A204.1 (cell line): ENCODE results near the gene KCTD1.

ENCODE experiments used
- FAIRE-seq: peaks from 2 replicates; lab custom pipeline; 2012; peaks lifted over from hg19 to GRCh38; lab: Jason Lieb, UNC

KCTD1 gene

DNA sequence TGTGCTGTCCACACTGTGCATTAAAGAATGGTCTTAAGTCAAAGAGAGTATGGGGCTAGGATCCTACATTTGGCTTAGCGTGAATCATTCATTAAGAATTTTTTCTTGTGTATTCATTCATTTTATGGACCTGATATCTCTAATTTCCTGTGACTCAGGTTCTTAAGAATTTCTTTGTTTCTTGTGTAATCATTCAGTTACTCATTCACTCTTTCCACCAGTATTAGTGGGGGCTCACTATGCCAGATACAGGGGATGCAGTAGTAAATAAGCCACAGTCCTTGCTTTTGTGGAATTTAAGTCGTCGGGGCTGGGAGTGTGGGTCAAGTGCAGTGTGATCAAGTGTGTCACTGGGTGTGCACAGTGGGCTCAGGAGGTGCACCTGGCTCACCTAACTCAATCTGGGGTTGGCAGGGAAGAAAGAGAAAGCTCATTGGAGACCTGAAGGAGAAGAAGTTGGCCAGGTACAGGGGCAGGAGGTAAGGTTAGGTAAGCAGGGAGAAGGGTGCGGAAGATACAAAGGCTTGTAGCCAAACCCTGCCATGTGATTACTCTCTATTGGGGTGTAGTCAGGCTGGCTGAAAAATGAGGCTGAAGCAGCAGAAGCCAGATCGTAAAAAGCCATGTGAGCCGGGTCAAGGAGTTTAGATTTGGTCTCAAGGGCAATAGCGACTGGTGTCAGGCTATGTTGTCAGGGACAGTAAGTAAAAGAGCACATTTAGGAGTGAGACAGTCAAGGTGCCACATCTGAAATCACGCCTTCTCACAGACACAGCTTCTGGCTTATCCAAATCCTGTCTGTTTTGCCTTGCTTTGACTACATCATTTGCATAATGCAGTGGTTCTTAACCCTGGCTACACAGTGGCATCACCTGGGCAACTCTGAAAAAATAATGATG, 67.2 kb downstream of the KCTD1 start:
- no peak for FAIRE-seq

DNA sequence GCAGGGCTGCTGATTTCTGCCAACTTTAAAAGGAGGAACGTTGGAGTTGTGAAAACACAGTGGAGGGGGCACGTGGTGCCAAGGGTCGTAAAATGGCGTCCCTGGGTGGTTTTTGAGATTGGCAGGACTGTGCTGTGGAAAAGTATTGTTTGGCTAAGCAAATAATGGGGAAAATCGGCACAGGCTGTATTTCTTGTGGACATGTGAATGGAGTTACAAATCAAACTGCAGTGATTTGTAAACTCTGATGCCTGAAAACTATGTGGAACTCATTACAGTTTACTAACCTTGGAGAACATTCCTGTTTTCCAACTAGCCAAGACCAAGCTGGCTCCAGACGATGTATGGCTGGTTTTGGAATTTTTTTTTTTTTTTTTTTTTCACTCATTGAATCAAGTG, 68.7 kb downstream of the KCTD1 start:
- FAIRE-seq = no peak

DNA sequence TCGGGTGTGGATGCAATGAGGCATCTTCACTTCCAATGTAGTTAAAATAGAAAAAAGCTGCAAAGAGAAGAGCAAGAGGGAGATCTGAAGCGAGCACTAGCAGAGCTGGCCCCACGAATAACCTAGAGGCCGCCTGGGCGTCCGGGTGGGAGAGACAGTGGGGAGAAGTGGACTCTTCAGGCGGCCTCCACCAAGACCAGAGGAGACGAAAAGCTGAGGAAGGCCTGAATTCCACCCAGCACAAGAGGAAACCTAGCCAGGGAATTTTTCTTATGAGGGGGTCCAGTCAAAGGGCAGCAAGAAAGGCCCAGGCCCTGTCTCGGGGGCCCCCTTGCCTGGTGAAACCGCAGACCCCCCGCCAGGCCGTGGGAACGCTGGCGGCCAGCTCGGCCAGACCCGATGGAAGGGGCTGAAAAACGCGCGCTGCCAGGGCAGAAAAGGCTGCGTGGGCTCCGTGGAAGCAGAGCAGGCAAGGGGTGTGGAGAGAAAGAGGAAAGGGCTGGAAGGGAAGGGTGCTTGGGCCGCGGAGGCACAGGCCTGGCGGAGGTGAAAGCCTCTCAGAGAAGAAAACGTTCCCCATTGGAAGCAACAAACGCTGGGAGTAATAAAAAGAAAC, 69.2 kb downstream of the KCTD1 start:
- FAIRE-seq = no peak

DNA sequence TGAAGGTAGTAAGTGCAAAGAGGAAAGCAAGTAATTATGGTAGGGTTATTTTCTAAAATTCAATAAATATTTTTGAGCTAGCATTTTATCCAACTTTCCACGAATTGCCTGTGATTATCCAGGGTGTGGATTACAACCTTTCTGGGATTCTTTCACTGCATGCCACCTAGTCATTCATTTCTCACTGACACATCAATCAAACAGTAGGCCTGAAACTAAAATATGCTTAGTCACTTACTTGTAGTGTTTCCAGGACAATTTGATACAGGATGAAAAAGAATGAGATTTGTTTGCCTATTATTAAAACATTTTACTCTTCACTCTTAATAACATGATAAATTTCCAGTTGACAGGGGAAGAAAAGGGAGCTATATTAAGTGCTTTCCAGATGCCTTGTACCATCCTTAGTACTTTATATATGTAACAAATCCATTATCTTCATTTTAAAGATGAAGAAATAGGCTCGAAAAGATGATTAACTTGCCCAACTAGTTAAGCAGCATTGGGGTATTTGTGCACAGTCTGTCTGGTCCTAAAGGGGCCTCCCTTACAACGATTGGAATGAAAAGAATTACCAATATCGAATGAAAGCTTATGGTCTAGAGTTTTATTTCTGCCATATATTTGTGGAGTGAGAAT, 70.4 kb downstream of the KCTD1 start:
- no peak for FAIRE-seq

- no peak for FAIRE-seq
These were observed 71.7 kb downstream of the KCTD1 start for GRCh38 chr18:26476697-26477096.

DNA sequence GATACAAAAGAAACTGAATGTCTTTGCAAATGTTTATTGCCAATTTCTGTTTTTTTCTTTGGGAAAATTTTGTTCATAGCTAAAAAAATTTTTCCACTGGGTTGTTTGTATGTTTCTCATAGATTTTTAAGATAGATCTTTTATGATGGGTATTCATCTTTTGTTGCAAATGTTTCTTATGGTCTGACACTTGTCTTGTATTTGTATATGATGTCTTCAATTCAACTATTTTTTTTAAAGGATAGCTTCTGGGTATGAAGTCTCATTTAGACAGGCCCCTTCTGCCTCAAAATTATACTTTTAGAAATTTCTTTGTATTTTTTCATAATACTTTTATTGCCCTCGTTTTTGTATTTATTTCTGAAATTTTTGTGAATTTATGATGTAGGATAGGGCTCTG, 73.8 kb downstream of the KCTD1 start:
- FAIRE-seq = no peak

DNA sequence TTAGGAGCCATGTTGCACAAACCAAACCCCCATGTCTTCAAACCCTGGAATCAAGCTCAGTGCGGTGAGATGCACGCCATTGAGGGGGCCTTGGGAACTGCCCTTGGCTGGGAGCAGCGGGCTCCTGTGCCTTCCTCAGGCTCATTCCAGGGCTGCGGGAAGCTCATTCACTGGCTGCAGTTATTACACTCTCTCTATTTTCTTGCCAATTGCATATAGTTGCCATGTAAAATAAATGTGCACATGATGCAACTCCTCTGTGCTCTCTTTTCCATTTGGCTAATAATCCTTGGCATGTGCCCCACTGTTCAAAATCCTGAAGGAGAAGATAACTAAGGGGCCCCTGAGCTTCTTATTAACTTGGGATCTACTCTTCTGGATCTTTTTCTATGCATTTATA, 74.7 kb downstream of the KCTD1 start:
- no peak for FAIRE-seq

GRCh38 chr18:26471826-26472225, 76.5 kb downstream of the KCTD1 start:
- FAIRE-seq = no peak

DNA sequence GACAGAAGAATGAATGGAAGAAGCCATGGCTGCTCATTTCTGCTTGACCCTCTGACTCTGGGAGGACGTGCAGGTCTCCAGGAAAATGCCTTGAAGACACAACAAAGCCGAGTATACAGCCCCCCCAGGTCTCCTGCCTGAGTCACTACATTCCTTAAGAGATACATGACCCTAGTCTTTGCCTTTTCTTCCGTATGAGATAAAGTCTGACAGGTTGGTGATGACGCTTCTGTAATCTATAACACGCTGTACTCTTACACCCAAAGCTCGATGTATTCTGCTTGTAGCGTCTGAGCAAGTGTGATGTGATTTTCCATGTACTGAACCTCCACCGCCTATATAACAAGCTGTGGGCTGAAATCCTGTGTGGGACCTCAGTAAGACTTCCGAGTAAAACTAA, 77.3 kb downstream of the KCTD1 start:
- FAIRE-seq = no peak

DNA sequence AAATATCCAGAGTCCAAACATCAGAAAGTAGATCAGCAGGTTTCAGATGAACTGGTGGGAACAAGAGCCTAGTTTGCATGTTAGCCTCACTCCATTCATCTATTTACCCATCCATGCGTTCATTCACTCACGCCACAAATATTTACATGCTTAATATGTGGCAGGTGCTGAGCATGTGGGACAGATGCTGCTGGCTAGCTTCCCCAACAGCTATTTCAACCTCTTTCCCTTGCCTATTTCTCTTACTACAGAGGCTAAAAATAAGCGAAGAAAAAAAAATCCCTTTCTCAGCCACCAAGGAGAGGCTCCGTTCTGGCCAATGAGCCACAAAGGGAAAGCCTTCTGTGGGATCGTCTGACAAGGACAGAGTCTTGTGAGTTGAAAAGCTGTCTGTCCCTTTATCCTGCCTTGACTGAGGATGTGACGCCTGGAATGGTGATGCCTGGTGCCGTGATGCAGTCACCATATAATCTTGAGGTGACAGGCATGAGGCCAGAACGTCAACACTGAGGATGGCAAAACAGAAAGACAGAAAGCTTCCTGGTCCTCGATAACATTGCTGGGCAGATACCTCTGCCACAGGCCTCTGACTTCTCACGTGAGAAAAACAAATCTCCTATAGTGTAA, 78.2 kb downstream of the KCTD1 start:
- no peak for FAIRE-seq

DNA sequence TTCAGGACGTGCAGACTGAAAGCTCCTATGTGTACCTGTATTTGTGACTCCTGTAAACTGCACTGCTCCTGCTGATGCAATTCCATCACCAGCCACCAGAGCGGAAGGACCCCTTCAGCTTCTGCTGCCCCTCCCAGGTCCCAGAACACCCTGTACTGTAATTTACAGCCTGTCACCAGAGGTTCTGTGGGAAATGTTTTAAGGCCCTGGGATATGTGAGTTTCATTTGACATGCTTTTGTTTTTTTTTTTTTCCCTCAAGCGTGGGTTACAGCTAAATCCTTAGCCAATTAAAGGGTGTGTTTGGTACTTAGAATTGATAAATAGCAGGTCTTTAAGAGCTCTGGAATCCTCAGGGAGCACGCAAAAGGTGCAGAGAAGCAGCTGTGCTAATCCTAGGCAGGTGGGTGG, 79.4 kb downstream of the KCTD1 start:
- FAIRE-seq = no peak

- FAIRE-seq = no peak
These were observed 82.3 kb downstream of the KCTD1 start for GRCh38 chr18:26466026-26466425.

GRCh38 chr18:26465431-26465830, 82.9 kb downstream of the KCTD1 start:
- FAIRE-seq = no peak

DNA sequence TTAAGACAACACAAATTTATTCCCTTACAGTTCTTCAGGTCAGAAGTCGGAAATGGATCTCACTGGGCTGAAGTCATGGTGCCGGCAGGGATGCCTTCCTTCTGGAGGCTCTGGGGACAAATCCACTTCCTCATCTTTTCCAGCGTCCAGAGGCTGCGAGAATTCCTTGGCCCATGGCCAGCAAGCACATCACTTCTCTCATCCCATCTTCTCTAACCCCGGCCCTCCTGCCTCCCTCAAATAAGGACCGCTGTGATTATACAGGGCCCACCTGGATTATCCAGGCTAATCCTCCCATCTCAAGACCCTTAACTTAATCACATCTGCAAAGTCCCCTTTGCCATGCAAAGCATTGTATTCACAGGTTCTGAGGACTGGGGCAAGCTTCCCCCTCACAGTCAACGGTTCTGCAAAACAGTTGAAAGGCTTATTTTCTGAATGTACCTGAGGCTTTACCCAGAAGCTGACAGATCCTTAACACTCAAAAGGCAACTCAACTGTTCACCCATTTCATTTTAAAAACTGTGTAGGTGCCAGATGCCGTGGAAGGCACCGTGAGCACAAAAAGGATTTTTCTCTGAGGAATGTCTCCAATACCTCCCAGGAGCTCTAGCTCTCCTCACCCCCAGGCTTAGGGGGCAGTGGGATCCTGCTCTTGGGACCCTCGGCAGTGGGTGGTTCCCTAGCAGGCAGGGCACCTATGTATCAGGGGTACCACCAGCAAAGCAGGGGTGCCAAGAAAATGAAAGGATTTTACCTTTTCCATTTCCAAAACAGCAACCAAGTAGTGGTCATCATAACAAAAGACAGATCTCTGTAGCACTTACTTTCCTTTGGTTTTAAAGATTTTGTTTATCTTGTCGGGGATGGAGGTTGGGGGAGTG, 84.0 kb downstream of the KCTD1 start:
- no peak for FAIRE-seq

GRCh38 chr18:26462355-26462754, 86.0 kb downstream of the KCTD1 start:
- no peak for FAIRE-seq

GRCh38 chr18:26461405-26461804, 86.9 kb downstream of the KCTD1 start:
- no peak for FAIRE-seq

DNA sequence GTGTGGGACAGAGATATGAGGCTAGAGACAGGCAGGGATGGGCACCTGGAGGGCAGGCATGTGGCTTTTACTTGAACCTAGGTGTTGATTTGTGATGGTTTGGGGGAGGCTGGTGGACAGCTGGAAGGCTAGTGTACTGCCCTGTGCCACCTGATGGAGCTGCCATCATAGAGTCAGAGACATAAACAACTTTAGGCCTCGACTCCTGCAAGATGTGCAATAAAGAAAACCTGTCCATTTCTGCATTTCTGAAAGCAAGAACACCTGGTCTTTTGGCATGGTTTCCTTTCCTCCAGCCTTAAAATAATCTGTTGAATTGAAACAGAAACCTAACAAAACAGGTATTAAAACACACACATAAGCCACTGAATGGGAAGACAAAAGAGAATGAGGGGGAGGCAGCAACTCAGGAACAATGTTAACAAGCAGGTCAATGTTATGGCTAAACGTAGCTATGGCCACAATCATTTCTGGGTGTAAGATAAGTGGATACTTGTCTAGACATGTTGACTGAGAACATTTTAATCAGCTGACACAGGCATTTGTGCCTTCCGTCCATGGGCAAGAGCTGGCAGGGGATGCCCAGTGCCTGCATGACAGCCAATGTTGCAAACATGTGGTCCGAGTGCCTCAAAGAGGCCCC, 87.8 kb downstream of the KCTD1 start:
- no peak for FAIRE-seq

DNA sequence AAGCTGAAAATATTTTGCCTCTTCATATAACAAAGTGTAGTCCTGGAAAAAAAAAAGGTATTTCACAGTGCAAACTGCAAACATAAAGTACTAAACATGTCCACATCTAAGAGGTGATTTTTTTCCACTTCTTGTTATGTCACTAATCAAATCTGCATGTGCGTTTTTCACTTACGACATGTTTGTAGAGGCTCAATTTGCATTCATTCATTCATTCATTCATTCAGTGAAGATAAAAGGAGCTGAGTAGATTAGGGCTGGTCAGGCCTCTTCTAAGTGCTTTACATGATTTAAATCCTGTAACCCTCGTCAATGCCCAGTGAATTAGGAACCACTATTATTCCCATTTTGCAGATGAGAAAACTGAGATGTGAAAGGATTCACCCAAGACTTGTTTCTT, 88.5 kb downstream of the KCTD1 start:
- no peak for FAIRE-seq

GRCh38 chr18:26459340-26459739, 89.0 kb downstream of the KCTD1 start:
- FAIRE-seq = no peak

GRCh38 chr18:26458526-26459232, 89.7 kb downstream of the KCTD1 start:
- FAIRE-seq = no peak
